GM19099 (cell line): ENCODE measurements around the gene TMEM87B.

ENCODE experiments used
- POLR2A ChIP-seq: IDR thresholded peaks from 3 replicates; pipeline ENCODE4 v1.6.1; 2011; ENCODE audit warnings: low read depth; ENCODE audit not compliant: insufficient read length; ENCODE audit errors: extremely low read depth

The TMEM87B gene

GRCh38 chr2:112029164-112029563 is 25.9 kb upstream of the TMEM87B start:
- no peak for TF ChIP-seq POLR2A

- no peak for TF ChIP-seq POLR2A
Measured at GRCh38 chr2:112031473-112032223, 23.4 kb upstream of the TMEM87B start.

GRCh38 chr2:112032224-112032586 is 22.9 kb upstream of the TMEM87B start:
- TF ChIP-seq POLR2A: no peak

GRCh38 chr2:112032689-112033465 is 22.2 kb upstream of the TMEM87B start:
- TF ChIP-seq POLR2A: no peak

- TF ChIP-seq POLR2A: no peak
Measured at GRCh38 chr2:112033600-112033999, 21.5 kb upstream of the TMEM87B start.

- no peak for TF ChIP-seq POLR2A
Measured at GRCh38 chr2:112034924-112035323, 20.1 kb upstream of the TMEM87B start.

GRCh38 chr2:112035786-112036185 is 19.3 kb upstream of the TMEM87B start:
- no peak for TF ChIP-seq POLR2A

- TF ChIP-seq POLR2A: no peak
Measured at GRCh38 chr2:112045446-112046014, 9.5 kb upstream of the TMEM87B start.

- no peak for TF ChIP-seq POLR2A
Measured at GRCh38 chr2:112046231-112046630, 8.8 kb upstream of the TMEM87B start.

- TF ChIP-seq POLR2A: no peak
Measured at GRCh38 chr2:112047537-112048235, 7.4 kb upstream of the TMEM87B start.

- TF ChIP-seq POLR2A: no peak
Measured at GRCh38 chr2:112048236-112048592, 6.9 kb upstream of the TMEM87B start.

GRCh38 chr2:112048887-112049286 is 6.2 kb upstream of the TMEM87B start:
- TF ChIP-seq POLR2A: no peak

GRCh38 chr2:112050316-112050715 is 4.8 kb upstream of the TMEM87B start:
- TF ChIP-seq POLR2A: no peak

GRCh38 chr2:112053917-112054846 is 887 bp upstream of the TMEM87B start:
- peak; percentile 45 for TF ChIP-seq POLR2A
